Measurements from ENCODE around the gene ALG12. TPM values are rescaled to one million over a fixed set of nuclear protein-coding genes. Genes with fewer than 3 reads are reported as not detected.

ALG12 gene
- 11.0 and 12.0 TPM in 2 replicates for total RNA-seq

DNA sequence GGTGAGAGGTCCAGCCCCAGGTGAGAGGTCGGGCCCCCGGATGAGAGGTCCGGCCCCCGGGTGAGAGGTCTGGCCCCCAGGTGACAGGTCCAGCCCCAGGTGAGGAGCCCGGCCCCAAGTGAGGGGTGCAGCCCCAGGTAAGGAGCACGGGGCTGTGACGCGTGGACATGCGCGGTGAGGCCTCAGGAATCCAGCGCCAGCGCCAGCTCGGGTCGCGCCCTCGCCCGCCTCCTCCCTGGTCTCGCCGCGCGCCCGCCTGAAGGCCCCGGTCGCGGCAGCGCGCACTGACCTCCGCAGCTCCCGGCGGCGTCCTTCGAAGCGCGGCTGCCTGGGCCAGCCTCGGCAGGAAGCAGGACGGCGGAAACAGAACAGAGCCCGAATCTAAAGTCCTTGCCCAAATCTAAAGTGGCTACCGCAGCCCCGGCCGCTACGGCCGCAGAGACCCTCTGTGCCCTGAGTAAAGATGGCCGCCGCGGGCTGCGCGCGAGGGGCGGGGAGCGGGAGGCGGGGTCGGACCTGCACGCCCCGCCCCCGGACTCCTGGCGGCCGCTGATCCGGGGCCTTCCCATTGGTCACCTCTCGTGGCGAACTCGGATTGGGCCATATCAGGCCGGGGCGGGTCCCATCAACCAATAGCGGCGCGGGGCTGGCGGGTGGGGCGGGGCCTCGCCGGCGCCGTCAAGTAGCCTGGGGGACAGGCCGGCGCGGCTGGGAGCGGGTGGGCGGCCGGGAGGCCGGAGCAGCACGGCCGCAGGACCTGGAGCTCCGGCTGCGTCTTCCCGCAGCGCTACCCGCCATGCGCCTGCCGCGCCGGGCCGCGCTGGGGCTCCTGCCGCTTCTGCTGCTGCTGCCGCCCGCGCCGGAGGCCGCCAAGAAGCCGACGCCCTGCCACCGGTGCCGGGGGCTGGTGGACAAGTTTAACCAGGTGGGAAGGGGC, at the start of gene ALG12, which contains the start of gene CRELD2:
TSS of gene ALG12 (minus strand) at position 465 of the 937 bp plus-strand sequence. CDS start 4,673 bp downstream, outside the sequence.
TSS of gene CRELD2 (plus strand) at position 661 of the 937 bp plus-strand sequence. CDS start at position 797, 136 bp downstream.

GRCh38 chr22:49960159-49961004, 42.1 kb upstream of the ALG12 start, which contains the start of gene PIM3:
Gene PIM3, plus strand, starts transcription at chr22:49960772. Its CDS starts 176 bp downstream, at chr22:49960948.

GRCh38 chr22:49852898-49853894, 65.0 kb downstream of the ALG12 start, which contains the start of gene ZBED4:
Gene ZBED4, plus strand, starts transcription at chr22:49853844. Its CDS starts 29,819 bp downstream, at chr22:49883663.

Other genes starting within 250 kb of the ALG12 start
- 20.6 and 29.0 TPM in 2 replicates for gene BRD1, start 90.6 kb downstream of the ALG12 start, total RNA-seq
- 13.6 and 15.2 TPM in 2 replicates for gene ZBED4, start 64.6 kb downstream of the ALG12 start, total RNA-seq
- 53.1 and 58.7 TPM in 2 replicates for gene CRELD2, start 196 bp upstream of the ALG12 start, total RNA-seq
- gene PIM3, start 42.3 kb upstream of the ALG12 start, total RNA-seq = 77.6 and 133 TPM in 2 replicates
- gene IL17REL, start 94.3 kb upstream of the ALG12 start, total RNA-seq = under 0.01 TPM in 1 of 2 replicates, not detected in the other
- not detected in 2 replicates for gene TTLL8, start 139.9 kb upstream of the ALG12 start, total RNA-seq
- 0.09 TPM in 1 of 2 replicates, not detected in the other for gene MLC1, start 167.0 kb upstream of the ALG12 start, total RNA-seq
- 17.9 and 20.4 TPM in 2 replicates for gene MOV10L1, start 171.6 kb upstream of the ALG12 start, total RNA-seq

Data from endothelial cell of coronary artery (primary cell).